GM18511 (cell line): Measurements from ENCODE around the gene ABI2.
A peak's percentile ranks its signal among the peaks of the same experiment; 100 is the strongest.
"Not testable (repeated sequence)": the region's sequence is repeated elsewhere in the genome, so short reads cannot be mapped to it uniquely, and the experiment has no call there.

Experiments used
- ATAC-seq: cut with Tn5 transposase; IDR thresholded peaks from one replicate; pipeline ENCODE4 v1.9.1; 2021; ENCODE audit warnings: mild to moderate bottlenecking, moderate library complexity; ENCODE audit not compliant: unreplicated experiment

The ABI2 gene

DNA sequence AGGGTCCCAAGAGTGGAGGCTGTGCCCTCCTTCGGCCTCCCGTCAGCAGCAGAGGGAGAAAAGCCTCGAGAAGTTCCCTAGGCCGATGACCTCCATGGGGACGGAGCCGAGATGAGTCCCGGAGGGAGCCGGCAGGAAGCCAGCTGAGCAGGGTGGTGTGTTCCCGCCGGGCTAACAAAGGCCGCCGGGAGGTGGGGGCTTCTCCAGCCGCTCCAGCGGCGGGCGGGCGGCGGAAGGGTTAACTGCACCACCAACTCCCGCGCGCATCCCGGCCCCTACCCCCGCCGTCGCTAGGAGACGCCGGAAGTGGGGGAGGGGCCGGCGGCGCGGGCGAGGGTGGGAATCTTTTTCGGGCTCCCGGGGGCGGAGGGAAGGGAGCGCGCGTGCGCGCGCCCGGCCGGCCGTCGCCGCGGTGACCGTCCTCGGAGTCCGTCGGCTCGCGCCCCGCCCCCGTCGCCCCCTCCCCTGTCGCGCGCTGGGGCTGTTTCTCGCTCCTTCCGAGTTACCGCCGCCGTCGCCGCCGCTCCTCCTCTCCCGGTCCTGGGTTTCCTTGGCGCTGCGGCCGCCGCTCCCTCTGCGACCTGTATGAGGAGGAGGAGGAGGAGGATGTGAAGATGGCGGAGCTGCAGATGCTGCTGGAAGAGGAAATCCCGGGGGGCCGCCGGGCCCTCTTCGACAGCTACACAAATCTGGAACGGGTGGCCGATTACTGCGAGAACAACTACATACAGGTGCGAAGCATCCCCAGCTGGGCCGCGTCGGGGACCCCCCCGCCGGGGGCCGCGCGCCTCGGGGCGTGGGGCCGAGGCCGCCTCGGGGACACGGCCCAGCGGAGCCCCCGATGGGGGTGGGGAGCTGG is at the start of gene ABI2:
ABI2 (plus strand) TSS at position 494 of the 859 bp plus-strand sequence; CDS start at position 615, 121 bp downstream.
- ATAC-seq: peak; percentile 65

DNA sequence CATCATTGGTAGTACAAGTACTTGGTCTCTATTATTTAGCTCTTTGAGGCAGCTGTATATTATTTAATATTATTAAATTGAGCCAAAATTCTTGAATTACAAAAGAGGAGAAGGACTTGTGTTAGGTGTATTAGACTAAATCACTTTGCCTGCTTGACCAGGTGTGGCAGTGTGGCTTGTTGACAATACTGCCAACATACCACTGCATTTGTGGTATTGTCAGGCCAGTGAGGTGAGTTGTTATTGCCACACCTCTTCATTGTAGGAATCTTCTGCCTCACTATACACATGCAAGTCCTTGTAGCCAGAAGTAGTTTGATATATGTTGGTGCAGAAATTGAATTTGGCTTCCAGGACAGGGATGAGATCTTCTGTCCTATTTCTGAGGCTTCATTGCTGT is 48.9 kb upstream of the ABI2 start:
- no peak for ATAC-seq

- no peak for ATAC-seq
Observed at GRCh38 chr2:203280428-203281064, 47.6 kb upstream of the ABI2 start.

DNA sequence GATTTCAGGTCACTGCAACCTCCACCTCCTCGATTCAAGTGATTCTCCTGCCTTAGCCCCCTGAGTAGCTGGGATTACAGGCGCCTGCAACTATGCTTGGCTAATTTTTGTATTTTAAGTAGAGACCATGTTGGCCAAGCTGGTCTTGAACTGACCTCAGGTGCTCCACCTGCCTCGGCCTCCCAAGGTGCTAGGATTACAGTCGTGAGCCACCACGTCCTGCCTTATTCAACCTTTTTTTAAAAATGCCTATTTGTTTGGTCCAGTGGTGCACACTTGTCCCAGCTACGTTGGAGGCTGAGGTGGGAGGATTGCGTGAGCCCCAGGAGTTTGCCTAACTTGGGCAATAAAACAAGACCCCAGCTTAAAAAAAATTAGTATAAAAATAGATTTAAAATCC is 46.1 kb upstream of the ABI2 start:
- no peak for ATAC-seq

DNA sequence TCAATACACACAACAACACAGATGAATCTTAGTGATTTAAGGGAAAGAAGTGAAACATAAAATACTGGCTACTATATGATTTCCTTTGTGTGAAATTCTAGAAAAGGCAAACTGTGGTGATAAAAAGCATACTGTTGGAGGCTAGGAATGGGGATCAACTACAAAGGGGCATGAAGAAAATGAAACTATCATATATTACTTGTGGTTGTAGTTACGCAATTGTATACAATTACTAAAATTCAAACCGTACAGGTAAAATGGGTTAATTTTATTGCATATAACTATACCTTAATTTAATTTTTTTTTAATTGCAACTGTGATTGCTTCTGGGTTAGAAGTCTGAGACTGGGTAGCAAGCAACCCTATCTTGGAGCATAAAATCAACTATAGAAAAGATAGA is 41.7 kb upstream of the ABI2 start:
- ATAC-seq: no peak

DNA sequence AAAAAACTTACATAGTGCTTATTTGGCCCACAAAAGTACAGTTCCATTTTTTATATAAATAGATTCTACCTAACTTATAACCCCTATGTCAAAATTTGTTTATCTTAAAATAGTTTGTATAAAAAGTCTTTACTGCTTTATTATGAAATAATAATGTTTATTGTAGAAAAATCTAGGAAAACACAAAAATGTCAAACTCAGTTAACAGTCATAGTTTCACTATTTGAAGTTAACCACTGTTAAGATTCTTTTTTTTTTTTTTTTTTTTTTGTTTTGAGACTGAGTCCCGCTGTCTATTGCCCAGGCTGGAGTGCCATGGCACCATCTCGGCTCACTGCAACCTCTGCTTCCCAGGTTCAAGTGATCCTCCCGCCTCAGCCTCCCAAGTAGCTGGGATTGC is 26.5 kb upstream of the ABI2 start:
- ATAC-seq: no peak

DNA sequence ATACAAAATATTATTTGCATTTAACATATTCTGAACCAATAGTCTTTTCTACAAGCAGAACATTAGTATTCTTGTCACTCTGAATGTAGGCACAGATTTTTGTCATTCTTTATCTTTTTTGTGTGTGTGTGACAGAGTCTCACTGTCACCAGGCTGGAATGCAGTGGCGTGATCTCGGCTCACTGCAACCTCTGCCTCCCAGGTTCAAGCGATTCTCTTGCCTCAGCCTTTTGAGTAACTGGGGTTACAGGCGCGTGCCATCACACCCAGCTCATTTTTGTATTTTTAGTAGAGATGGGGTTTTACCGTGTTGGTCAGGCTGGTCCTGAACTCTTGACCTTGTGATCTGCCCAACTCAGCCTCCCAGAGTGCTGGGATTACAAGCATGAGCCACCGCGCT is 25.6 kb upstream of the ABI2 start:
- ATAC-seq: not testable (repeated sequence)

- ATAC-seq: no peak
Observed at GRCh38 chr2:203310688-203311436, 17.3 kb upstream of the ABI2 start.

DNA sequence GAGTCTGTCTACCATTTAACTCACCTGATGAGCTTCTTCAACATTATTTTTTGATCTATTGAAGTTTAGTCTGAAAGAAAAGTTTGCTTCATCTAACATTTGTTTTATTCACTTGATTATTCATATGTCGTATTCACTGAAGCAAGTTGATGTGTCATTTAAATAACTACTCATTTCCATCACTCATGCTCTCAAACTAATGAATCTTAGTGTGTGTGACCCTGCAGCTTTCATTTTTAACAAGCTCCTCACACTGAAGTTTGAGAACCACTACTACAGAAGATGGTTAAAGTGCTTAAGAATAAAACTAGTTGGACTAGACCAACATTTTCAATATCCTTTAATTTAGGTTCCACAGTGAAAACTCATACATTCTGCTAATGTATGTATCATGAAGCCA is 1.8 kb upstream of the ABI2 start:
- ATAC-seq: no peak

DNA sequence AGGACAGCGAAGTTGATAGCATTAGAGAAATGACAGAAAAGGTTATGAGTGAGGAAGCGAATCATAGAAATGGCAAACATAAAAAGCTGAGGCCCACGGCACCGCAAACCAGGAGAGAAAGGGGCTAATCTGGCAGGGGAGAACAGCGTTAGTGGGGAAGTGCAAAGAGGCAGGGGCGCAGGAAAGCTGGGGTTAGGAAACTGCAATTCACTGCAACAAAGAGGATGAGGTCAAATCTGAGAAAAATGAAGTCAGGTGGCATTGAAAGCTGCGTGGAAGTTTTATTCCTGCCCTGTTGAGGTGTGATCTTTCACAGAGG is 653 bp upstream of the ABI2 start:
- ATAC-seq: no peak

GRCh38 chr2:203328760-203329540 is 756 bp downstream of the ABI2 start:
- ATAC-seq: peak; percentile 69

- ATAC-seq: no peak
Observed at GRCh38 chr2:203330434-203330833, 2.2 kb downstream of the ABI2 start.

- no peak for ATAC-seq
Observed at GRCh38 chr2:203338322-203338721, 10.1 kb downstream of the ABI2 start.

GRCh38 chr2:203340791-203341487 is 12.7 kb downstream of the ABI2 start:
- ATAC-seq: no peak

DNA sequence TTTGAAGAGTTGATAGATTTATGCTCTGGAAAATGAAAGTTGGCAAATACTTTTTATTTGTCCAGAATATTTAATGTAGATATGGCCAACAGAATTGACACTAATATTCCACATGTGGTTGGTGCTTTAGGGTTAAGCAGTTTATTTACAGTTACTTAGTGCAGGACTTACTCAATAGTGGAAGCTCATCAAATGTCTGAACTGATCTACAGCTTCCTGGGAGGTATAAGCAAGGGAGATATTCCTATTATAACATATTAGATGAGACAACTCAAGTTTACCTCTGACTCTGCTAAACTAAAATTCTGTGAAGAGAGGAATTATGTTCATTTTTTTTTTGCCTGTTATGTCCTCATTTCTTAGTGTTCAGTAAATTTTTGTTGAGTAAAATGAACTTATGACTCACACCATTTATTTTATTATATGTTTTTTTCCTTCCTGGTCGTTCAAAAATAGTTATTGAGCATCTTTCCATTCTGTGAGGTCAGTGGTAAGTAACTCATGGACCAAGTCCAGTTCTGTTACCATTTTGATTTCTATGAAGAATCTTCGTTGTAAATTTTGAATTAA is 13.6 kb downstream of the ABI2 start:
- no peak for ATAC-seq

GRCh38 chr2:203342374-203342773 is 14.2 kb downstream of the ABI2 start:
- not testable (repeated sequence) for ATAC-seq

GRCh38 chr2:203344667-203345066 is 16.5 kb downstream of the ABI2 start:
- no peak for ATAC-seq

DNA sequence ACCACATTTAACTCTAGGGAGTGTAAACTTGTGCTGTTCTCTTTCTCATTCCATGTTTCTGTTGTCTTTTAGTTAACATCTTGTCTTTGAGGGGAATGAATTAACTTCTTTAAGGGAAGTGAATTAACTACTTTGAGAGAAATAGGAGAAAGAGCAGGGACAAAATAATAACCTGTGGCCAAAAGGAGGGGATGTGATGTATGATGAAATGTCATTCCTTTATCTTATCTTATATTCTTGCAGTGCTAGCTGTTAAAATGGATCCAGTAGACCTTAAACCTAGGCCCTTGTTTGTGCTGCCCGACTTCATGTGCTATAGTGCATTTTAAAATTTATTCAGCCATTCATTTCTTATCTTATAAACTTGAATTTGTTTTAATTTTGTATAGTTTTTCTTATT is 18.4 kb downstream of the ABI2 start:
- ATAC-seq: no peak

GRCh38 chr2:203347375-203347774 is 19.2 kb downstream of the ABI2 start:
- ATAC-seq: no peak

DNA sequence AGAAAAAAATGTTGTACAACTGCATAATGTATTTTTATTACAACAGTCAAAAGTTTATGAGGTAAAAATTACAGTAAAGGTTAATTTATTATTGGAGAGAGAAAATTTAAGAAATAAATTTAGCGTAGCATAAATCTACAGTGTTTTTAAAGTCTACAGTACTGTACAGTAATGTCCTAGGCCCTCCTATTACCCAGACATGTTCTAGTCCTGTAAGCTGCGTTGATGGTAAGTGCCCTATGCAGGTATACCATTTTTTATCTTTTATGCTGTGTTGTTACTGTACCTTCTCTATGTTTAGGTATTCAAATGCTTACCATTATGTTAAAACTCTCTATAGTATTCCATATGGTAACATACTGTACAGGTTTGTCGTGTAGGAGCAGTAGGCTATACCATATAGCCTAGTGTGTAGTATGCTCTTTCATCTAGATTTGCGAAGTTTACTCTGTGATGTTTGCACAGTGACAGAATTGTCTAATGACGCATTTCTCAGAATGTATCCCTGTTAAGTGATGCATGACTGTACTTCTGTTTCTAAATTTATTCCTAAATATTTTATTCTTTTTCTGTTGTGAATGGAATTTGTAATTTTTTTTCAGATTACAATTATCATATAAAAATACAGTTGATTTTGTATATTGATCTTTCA is 24.5 kb downstream of the ABI2 start:
- no peak for ATAC-seq
